Spleen (tissue), 11 donors: ENCODE results near the gene DGKK. TPM values are rescaled to one million over a fixed set of nuclear protein-coding genes. Genes with fewer than 3 reads are reported as not detected.

ENCODE experiments used
- DNase-seq: peaks from one replicate; pipeline ENCODE4 v3.0.0-alpha.2; 2020
- H3K27ac ChIP-seq, 8 donors: fragments of 200-600 bp; sonication (generic) in 7 of 8; 1 replicate in 4 of 8; 2 replicates in 4 of 8; pipeline versions ENCODE4 v1.5.0 to v1.8.0; 2016 to 2021; ENCODE audit warnings: inconsistent platforms in 4 of 8, mild to moderate bottlenecking in 4 of 8, moderate library complexity in 1 of 8
- H3K27me3 ChIP-seq, 7 donors: fragments of 200-600 bp; sonication (generic) in 6 of 7; replicated peaks in 1 of 7; 1 replicate in 4 of 7; 2 replicates in 3 of 7; pipeline versions ENCODE4 v1.5.0 to v1.8.0; 2016 to 2021; ENCODE audit warnings: inconsistent platforms in 3 of 7, mild to moderate bottlenecking in 1 of 7
- H3K36me3 ChIP-seq, 6 donors: fragments of 200-600 bp; sonication (generic) in 5 of 6; 1 replicate in 4 of 6; 2 replicates in 2 of 6; pipeline versions ENCODE4 v1.5.0 to v1.8.0; 2016 to 2021; ENCODE audit warnings: inconsistent platforms in 2 of 6
- H3K4me1 ChIP-seq, 6 donors: fragments of 200-600 bp; sonication (generic) in 5 of 6; 1 replicate in 3 of 6; 2 replicates in 3 of 6; pipeline versions ENCODE4 v1.5.0 to v1.8.0; 2016 to 2021; ENCODE audit warnings: inconsistent platforms in 3 of 6
- H3K4me3 ChIP-seq, 8 donors: fragments of 200-600 bp; sonication (generic) in 7 of 8; 1 replicate in 4 of 8; 2 replicates in 4 of 8; pipeline versions ENCODE4 v1.5.0 to v1.8.0; 2016 to 2021; ENCODE audit warnings: inconsistent platforms in 4 of 8, mild to moderate bottlenecking in 4 of 8, moderate library complexity in 2 of 8
- H3K9me3 ChIP-seq, 8 donors: fragments of 200-600 bp; sonication (generic) in 7 of 8; 1 replicate in 4 of 8; 2 replicates in 4 of 8; pipeline versions ENCODE4 v1.5.0 to v1.8.0; 2016 to 2021; ENCODE audit warnings: inconsistent platforms in 4 of 8
- CTCF ChIP-seq, 11 experiments: fragments of 200-600 bp in 7 of 11; fragments of 450-650 bp in 4 of 11; sonication (generic) in 4 of 11; IDR thresholded peaks in 8 of 11; conservative IDR thresholded peaks in 3 of 11; 1 replicate in 7 of 11; 2 replicates in 4 of 11; pipeline versions ENCODE4 v1.4.0 to v1.8.0; 2016 to 2021; ENCODE audit warnings: antibody characterized with exemption in 11 of 11, inconsistent platforms in 4 of 11, mild to moderate bottlenecking in 1 of 11
- POLR2A ChIP-seq, 3 donors: fragments of 450-650 bp; IDR thresholded peaks; one replicate each; pipeline ENCODE4 v1.5.1; 2017; ENCODE audit warnings: antibody characterized with exemption in 3 of 3, mild to moderate bottlenecking in 1 of 3
- POLR2AphosphoS5 ChIP-seq, 3 donors: sonication (generic); formaldehyde crosslinking; IDR thresholded peaks; one replicate each; pipeline ENCODE4 v1.5.1; 2017; ENCODE audit warnings: antibody characterized with exemption in 3 of 3
- WGBS, 5 donors: extraction: QIAGEN DNeasy Blood & Tissue Kit in 3 of 5; methylation state at CpG; one replicate each; pipeline versions ENCODE4 v1.1.5 to v1.1.7; 2013 to 2018; 5-methylcytosine and 5-hydroxymethylcytosine counted together
- intact Hi-C: fragments of 100-400 bp; cut with DNase I; formaldehyde crosslinking; loops from one replicate; pipeline ENCODE4 v1.15.0; 2023; ENCODE audit warnings: low total_unique reads
- polyA plus RNA-seq, 3 donors: library from polyadenylated mRNA; stranded (reverse); fragments of 200-250 nt; gene quantifications; one replicate each; pipeline ENCODE4 v1.2.1, GENCODE V29; 2013
- total RNA-seq, 7 donors: library from RNA; depleted of rRNA in 3 of 7; stranded (reverse); fragments of >200 nt in 3 of 7; fragmentation: NEBNext Ultra II Directional in 4 of 7; extraction: Animal tissue kit (Norgen Biotek cat#: 25700) in 4 of 7; gene quantifications; one replicate each; pipeline versions ENCODE4 v1.1.0 to v1.2.1, GENCODE V29; 2016 to 2021
- donor health status: healthy with polysubstance abuse.
- donor health status: DM: no; HTN: no; CAD: no; lungs with moderate emphysema.
- donor health status: DM: no; HTN: no; CAD: no.
- donor health status: Bipolar disorder and iron deficiency.
- donor health status: healthy.
- donor health status: DM: no; HTN: no; CAD: no.
- donor health status: DM: yes; HTN: yes; CAD: no.

DGKK gene
- total and polyA plus RNA-seq, 10 donors: 0.03 to 0.21 (median 0.09) TPM; not detected in 5

GRCh38 chrX:50471390-50471789 lies 765 bp upstream of the DGKK start:
- no peak for TF ChIP-seq POLR2A (IDR thresholded peaks at IDR 0.05)
- TF ChIP-seq POLR2AphosphoS5 (IDR thresholded peaks at IDR 0.05): no peak
- no peak for TF ChIP-seq CTCF (IDR thresholded peaks at IDR 0.05 in 8 of 11, conservative IDR thresholded peaks at IDR 0.05 in 3 of 11)
- WGBS, 5 donors: 4 to 49% (median 9%) methylated on average over 8 to 23 of the region's 23 CpGs
- Histone ChIP-seq H3K27ac (no peak overlapping the region), H3K36me3 (no peaks in the 10 kb centered on the region), H3K4me1 (peaks cover 0 to 9% (median 0%) of the 10 kb centered on the region in 6 donors), H3K4me3 (no peak overlapping the region), H3K9me3 (no peaks in the 10 kb centered on the region), H3K27me3 (peaks cover 0 to 90% (median 47%) of the 10 kb centered on the region in 7 donors)
- DNase-seq: no peak
- intact Hi-C loops: no loop called here

- Histone ChIP-seq H3K9me3 (no peaks in the 10 kb centered on the region), H3K36me3 (no peaks in the 10 kb centered on the region), H3K4me3 (no peak overlapping the region), H3K27me3 (peaks cover 0 to 99% (median 68%) of the 10 kb centered on the region in 7 donors), H3K4me1 (peaks cover 0 to 9% (median 0%) of the 10 kb centered on the region in 6 donors), H3K27ac (no peak overlapping the region)
- WGBS, 5 donors: 0 to 51% (median 6%) methylated on average over 1 to 24 of the region's 24 CpGs
- no peak for DNase-seq
- intact Hi-C loops: no loop called here
- no peak for TF ChIP-seq POLR2A (IDR thresholded peaks at IDR 0.05)
- TF ChIP-seq CTCF (IDR thresholded peaks at IDR 0.05 in 8 of 11, conservative IDR thresholded peaks at IDR 0.05 in 3 of 11): no peak
These were observed 1.4 kb downstream of the DGKK start for GRCh38 chrX:50469206-50469605.

GRCh38 chrX:50459615-50460014 lies 11.0 kb downstream of the DGKK start:
- 27 to 67% (median 46%) methylated on average over 1 of the region's 1 CpG for WGBS, 5 donors
- no peak for DNase-seq
- peaks cover 0 to 37% (median 5%) of the 10 kb centered on the region in 7 donors for H3K27me3 ChIP-seq
- no peak overlapping the region for H3K4me3 ChIP-seq
- no peaks in the 10 kb centered on the region for H3K9me3 ChIP-seq
- H3K4me1 ChIP-seq: no peaks in the 10 kb centered on the region
- no peak overlapping the region for H3K27ac ChIP-seq
- intact Hi-C loops: no loop called here
- H3K36me3 ChIP-seq: no peaks in the 10 kb centered on the region
- TF ChIP-seq CTCF (IDR thresholded peaks at IDR 0.05 in 8 of 11, conservative IDR thresholded peaks at IDR 0.05 in 3 of 11) (no peak), POLR2A (IDR thresholded peaks at IDR 0.05) (no peak), POLR2AphosphoS5 (IDR thresholded peaks at IDR 0.05) (no peak)

GRCh38 chrX:50458483-50458882 lies 12.1 kb downstream of the DGKK start:
- intact Hi-C loops: no loop called here
- H3K4me1 ChIP-seq: no peaks in the 10 kb centered on the region
- 76 to 93% (median 89%) methylated on average over 3 of the region's 3 CpGs for WGBS, 5 donors
- H3K9me3 ChIP-seq: no peaks in the 10 kb centered on the region
- H3K27ac ChIP-seq: no peak overlapping the region
- peaks cover 0 to 28% (median 0%) of the 10 kb centered on the region in 7 donors for H3K27me3 ChIP-seq
- TF ChIP-seq CTCF (IDR thresholded peaks at IDR 0.05 in 8 of 11, conservative IDR thresholded peaks at IDR 0.05 in 3 of 11) (no peak), POLR2A (IDR thresholded peaks at IDR 0.05) (no peak), POLR2AphosphoS5 (IDR thresholded peaks at IDR 0.05) (no peak)
- no peak for DNase-seq
- H3K36me3 ChIP-seq: no peaks in the 10 kb centered on the region
- no peak overlapping the region for H3K4me3 ChIP-seq
